Astrocyte of the cerebellum (primary cell): Measurements from ENCODE around the gene RNF144A.
A peak's percentile ranks its signal among the peaks of the same experiment; 100 is the strongest.

Source experiments
- DNase-seq: peaks from one replicate; pipeline ENCODE4 v3.0.0-alpha.2; 2011; ENCODE audit warnings: low read depth
- H3K4me3 ChIP-seq: 2 replicates; pipeline ENCODE4 v1.5.1; 2011; ENCODE audit warnings: mild to moderate bottlenecking, low read depth, low read length, moderate library complexity
- in situ Hi-C: cut with HindIII; loops from 2 replicates; pipeline ENCODE4 v1.10.0; 2017; ENCODE audit warnings: low sequenced_read_pairs
- TF ChIP-seq, protein P1 (sequence below): IDR thresholded peaks from 2 replicates; pipeline ENCODE4 v1.5.1; 2012; ENCODE audit warnings: low read length, low read depth, moderate library complexity, mild to moderate bottlenecking; ENCODE audit errors: missing control alignments

Gene RNF144A

DNA sequence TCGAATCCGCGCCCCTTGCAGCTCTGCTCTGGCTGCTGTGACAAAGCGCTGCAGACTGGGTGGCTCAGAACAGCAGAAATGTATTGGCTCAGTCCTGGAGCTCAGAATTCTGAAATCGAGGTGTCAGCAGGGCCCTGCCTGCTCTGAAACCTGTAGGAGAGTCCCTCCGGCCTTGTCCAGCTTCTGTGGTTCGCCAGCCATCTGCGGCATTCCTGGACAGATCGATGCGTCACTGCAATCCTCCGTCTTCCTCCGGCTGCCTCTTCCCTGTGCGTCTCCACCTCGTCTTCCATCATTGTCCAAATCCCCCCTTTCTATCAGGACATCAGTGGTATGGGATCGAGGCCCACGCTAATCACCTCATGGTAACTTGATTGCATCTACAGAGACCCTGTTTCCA, 115.2 kb downstream of the RNF144A start:
- TF ChIP-seq, protein P1, sequence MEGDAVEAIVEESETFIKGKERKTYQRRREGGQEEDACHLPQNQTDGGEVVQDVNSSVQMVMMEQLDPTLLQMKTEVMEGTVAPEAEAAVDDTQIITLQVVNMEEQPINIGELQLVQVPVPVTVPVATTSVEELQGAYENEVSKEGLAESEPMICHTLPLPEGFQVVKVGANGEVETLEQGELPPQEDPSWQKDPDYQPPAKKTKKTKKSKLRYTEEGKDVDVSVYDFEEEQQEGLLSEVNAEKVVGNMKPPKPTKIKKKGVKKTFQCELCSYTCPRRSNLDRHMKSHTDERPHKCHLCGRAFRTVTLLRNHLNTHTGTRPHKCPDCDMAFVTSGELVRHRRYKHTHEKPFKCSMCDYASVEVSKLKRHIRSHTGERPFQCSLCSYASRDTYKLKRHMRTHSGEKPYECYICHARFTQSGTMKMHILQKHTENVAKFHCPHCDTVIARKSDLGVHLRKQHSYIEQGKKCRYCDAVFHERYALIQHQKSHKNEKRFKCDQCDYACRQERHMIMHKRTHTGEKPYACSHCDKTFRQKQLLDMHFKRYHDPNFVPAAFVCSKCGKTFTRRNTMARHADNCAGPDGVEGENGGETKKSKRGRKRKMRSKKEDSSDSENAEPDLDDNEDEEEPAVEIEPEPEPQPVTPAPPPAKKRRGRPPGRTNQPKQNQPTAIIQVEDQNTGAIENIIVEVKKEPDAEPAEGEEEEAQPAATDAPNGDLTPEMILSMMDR: no peak
- H3K4me3 ChIP-seq: no peak overlapping the region
- no peak for DNase-seq
- in situ Hi-C loops: no loop called here

DNA sequence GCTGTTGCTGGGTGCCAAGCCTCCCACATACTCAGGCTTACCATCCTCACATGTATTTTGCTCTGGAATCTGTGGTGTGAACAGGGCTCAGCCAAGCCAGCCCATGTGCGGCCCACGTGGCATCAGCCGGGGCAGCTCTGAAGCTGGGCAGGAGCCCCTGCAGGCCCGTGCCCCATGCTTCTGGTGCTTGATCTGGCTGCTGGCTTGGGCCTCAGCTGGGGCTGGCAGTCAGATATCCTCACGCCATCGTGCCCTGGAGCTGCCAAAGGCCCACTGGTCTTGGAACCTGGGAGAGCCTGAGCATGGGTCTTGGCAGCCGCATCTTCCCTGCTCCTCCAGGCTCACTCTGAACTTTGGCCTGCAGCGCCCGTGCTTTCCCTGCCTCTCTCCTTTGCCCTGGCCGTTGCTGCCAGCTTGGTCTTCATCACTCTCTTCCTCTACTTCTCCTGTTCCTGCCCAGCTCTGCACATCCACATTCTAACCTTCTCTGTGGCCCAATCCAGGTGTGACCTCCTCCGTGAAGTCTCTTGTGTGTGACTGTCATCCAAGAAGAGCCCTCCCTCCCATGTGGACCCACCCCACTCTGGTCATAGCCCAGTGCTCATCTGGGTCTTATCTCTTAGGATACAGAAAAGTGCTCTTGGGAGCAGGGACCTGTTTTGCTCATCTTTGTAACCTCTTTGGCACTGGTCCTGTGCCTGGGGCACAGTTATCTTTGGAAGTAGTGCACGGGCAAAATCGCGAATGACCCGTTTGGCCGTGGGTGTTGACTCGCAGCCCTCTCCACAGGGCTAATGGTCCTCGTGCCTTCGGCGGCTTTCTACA, 116.1 kb downstream of the RNF144A start:
- TF ChIP-seq, protein P1: no peak
- H3K4me3 ChIP-seq: no peak overlapping the region
- no peak for DNase-seq
- in situ Hi-C loops: no loop called here

DNA sequence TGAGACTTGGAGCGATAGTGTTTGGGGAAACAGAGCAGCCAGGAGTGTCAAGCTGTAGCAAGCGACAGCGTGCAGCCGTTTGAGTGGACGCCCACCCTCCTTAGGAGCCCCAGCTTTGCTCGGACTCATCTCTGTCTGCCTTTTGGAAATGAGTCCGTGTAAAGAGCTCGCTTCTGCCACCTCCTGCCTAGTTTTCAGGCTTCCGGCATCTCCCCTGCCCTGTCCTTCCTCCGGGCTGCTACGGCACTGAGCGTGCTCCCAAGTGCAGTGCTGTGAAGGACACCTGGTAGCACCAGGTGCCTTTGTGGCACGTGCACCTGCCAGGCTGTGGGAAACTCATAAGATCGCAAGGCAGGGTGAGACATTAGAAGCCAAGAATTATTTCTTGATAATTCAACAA, 117.1 kb downstream of the RNF144A start:
- in situ Hi-C loops: no loop called here
- no peak for DNase-seq

DNA sequence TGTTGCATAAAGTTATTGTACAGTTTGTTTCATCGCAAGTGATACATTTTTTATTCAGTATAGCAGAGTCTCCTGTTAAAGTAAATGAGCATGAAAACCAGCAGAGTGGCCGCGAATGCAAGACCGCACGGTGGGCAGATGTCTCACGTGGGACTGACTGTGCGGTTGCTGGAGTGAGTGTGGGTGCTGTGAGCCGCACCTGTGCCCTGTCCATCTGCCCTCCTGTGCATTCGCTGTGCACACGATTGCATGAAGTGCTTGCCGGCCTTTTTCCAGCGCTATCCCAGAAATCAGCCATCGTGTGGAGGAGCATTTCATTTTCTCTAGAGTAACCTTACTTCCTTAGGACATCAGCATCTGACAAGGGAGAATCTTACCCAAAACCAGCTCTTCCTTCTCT, 118.7 kb downstream of the RNF144A start:
- in situ Hi-C loops: no loop called here
- TF ChIP-seq, protein P1: no peak
- H3K4me3 ChIP-seq: no peak overlapping the region
- no peak for DNase-seq

More for the DNA sequence above, 117.1 kb downstream of the RNF144A start:
- no peak overlapping the region for H3K4me3 ChIP-seq
- TF ChIP-seq, protein P1: peak; percentile 38

DNA sequence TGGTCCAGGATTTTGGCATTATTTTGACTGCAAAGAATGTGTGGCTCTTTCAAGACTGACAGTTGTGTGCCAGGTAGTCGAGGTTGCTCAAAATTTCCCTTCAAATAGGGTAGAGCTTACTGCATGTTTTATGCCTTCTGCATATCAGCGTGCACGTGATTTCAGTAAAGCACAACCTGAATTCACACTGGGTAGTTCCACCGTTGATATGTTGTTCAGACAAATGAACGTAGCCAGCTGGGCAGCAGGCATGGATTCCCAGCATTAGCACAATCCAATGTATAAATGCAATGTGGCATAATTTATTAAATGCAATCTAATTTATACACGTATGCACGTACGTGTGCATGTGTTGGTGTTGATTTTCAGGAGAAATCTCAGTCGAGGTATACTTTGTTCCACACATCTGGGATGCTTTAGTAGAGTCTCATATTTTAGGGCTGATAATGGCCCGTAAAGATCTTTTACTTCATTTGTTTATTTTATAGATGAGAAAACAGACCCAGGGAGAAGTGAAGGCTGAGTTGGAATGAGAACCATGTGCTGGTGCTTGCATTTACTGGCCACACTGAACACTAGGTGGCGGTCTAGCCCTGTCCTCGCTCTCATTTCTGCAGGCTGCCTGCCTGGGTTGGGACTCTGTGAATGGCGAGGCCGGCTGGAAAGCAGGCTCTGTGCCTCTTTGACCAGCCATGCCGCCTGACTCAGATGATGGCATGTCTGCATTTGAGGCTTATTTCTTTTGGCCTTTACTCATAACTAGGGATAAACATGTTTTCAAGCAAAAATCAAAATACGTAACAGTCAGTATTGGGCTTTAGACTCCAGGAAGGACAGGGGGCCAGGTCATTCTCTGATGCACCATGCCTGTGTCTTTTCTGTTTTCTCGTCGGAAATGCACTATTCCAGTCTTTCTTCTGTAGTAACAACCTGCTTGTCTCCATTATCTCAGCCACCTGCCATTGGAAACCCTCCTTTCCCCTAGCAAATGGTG, 120.4 kb downstream of the RNF144A start:
- no peak overlapping the region for H3K4me3 ChIP-seq
- TF ChIP-seq, protein P1: peak; percentile 72
- in situ Hi-C loops: no loop called here
- peak; percentile 39 for DNase-seq

DNA sequence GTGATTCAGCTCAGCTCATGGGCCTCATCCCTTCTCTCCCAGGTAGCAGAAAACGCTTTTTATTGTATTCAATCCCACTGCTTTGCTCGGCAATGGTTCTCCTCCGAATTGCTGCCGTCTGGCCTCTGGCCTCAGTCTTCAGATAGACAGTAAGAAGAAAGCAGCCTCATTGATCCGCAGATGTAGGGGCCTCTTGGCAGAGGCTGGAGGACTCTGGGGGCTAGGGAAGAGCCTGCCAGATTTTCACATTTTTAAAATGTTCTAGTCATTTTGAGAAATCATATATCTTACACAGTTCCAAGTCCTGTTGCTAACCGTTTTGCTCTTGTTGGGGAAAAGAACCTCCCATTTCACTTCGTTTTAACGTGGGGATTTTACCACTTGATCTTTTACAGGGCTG, 123.3 kb downstream of the RNF144A start:
- in situ Hi-C loops: no loop called here
- no peak for DNase-seq
- H3K4me3 ChIP-seq: no peak overlapping the region
- TF ChIP-seq, protein P1: no peak
